DND-41 (cell line): ENCODE measurements around the gene GRAMD2B.

ENCODE experiments used
- CTCF ChIP-seq: IDR thresholded peaks from 2 replicates; pipeline ENCODE4 v1.5.1; 2012; ENCODE audit warnings: borderline replicate concordance, low read length, moderate library complexity, mild to moderate bottlenecking; ENCODE audit not compliant: poor library complexity, severe bottlenecking; ENCODE audit errors: extremely low read depth
- EZH2 ChIP-seq: IDR thresholded peaks from 3 replicates; pipeline ENCODE4 v1.6.1; 2012; ENCODE audit warnings: borderline replicate concordance, low read depth, mild to moderate bottlenecking, moderate library complexity, low read length, inconsistent platforms; ENCODE audit not compliant: severe bottlenecking

- no peak for TF ChIP-seq CTCF
- no peak for TF ChIP-seq EZH2
Observed at GRCh38 chr5:126511961-126512360, 88.8 kb downstream of the GRAMD2B start.
